Testis (tissue), 2 donors: ENCODE measurements around the gene LCOR.

Source experiments
- POLR2A ChIP-seq: fragments of 450-650 bp; IDR thresholded peaks from one replicate; pipeline ENCODE4 v1.6.1; 2017; ENCODE audit warnings: antibody characterized with exemption, mild to moderate bottlenecking, moderate library complexity
- TF ChIP-seq, protein P1 (sequence below), 3 experiments: fragments of 450-650 bp in 2 of 3; fragments of 200-600 bp in 1 of 3; sonication (generic) in 1 of 3; IDR thresholded peaks; one replicate each; pipeline ENCODE4 v1.5.1; 2016 to 2019; ENCODE audit warnings: antibody characterized with exemption in 3 of 3, mild to moderate bottlenecking in 2 of 3, moderate library complexity in 1 of 3

- TF ChIP-seq, protein P1, sequence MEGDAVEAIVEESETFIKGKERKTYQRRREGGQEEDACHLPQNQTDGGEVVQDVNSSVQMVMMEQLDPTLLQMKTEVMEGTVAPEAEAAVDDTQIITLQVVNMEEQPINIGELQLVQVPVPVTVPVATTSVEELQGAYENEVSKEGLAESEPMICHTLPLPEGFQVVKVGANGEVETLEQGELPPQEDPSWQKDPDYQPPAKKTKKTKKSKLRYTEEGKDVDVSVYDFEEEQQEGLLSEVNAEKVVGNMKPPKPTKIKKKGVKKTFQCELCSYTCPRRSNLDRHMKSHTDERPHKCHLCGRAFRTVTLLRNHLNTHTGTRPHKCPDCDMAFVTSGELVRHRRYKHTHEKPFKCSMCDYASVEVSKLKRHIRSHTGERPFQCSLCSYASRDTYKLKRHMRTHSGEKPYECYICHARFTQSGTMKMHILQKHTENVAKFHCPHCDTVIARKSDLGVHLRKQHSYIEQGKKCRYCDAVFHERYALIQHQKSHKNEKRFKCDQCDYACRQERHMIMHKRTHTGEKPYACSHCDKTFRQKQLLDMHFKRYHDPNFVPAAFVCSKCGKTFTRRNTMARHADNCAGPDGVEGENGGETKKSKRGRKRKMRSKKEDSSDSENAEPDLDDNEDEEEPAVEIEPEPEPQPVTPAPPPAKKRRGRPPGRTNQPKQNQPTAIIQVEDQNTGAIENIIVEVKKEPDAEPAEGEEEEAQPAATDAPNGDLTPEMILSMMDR (IDR thresholded peaks at IDR 0.05) = no peak
- TF ChIP-seq POLR2A = no peak
Observed at GRCh38 chr10:96850825-96851224, 18.7 kb downstream of the LCOR start.
